Nephron (organoid): ENCODE results near the gene PSTPIP2.

Source experiments
- H3K27ac Mint-ChIP-seq, 3 experiments: 2 replicates each; pipeline ENCODE4 v1.8.0; 2020; ENCODE audit warnings: mixed read lengths in 3 of 3, mild to moderate bottlenecking in 2 of 3, moderate library complexity in 1 of 3
- H3K27me3 Mint-ChIP-seq: 2 replicates; pipeline ENCODE4 v1.8.0; 2021; ENCODE audit warnings: low read depth, mild to moderate bottlenecking, moderate library complexity, mixed read lengths
- H3K36me3 Mint-ChIP-seq: 2 replicates; pipeline ENCODE4 v1.8.0; 2020; ENCODE audit warnings: low read depth, mixed read lengths
- H3K4me1 Mint-ChIP-seq: 2 replicates; pipeline ENCODE4 v1.8.0; 2020; ENCODE audit warnings: mixed read lengths
- H3K4me3 Mint-ChIP-seq, 3 experiments: 2 replicates each; pipeline ENCODE4 v1.8.0; 2020; ENCODE audit warnings: mild to moderate bottlenecking in 3 of 3, mixed read lengths in 3 of 3, moderate library complexity in 2 of 3
- H3K9me3 Mint-ChIP-seq: 2 replicates; pipeline ENCODE4 v1.8.0; 2020; ENCODE audit warnings: mixed read lengths
- CTCF ChIP-seq, 3 experiments: fragments of 200-600 bp; sonication (generic); IDR thresholded peaks; one replicate each; pipeline ENCODE4 v1.5.0; 2021; ENCODE audit warnings: antibody characterized with exemption in 3 of 3; ENCODE audit not compliant: unreplicated experiment in 3 of 3

PSTPIP2 gene

GRCh38 chr18:46067438-46068007 lies 4.5 kb downstream of the PSTPIP2 start:
- H3K36me3 Mint-ChIP-seq: no peaks in the 10 kb centered on the region
- no peak for TF ChIP-seq CTCF (IDR thresholded peaks at IDR 0.05; ENCODE audit: unreplicated experiment in 3 of 3)
- H3K4me3 Mint-ChIP-seq: no peak overlapping the region
- no peaks in the 10 kb centered on the region for H3K9me3 Mint-ChIP-seq
- H3K27me3 Mint-ChIP-seq: no peaks in the 10 kb centered on the region
- no peak overlapping the region for H3K27ac Mint-ChIP-seq
- H3K4me1 Mint-ChIP-seq: no peaks in the 10 kb centered on the region

- Mint-ChIP-seq H3K27ac (no peak overlapping the region), H3K9me3 (no peaks in the 10 kb centered on the region), H3K36me3 (no peaks in the 10 kb centered on the region), H3K4me1 (no peaks in the 10 kb centered on the region), H3K27me3 (no peaks in the 10 kb centered on the region), H3K4me3 (no peak overlapping the region)
- no peak for TF ChIP-seq CTCF (IDR thresholded peaks at IDR 0.05; ENCODE audit: unreplicated experiment in 3 of 3)
Measured at GRCh38 chr18:46062781-46063180, 9.3 kb downstream of the PSTPIP2 start.

- Mint-ChIP-seq H3K27ac (no peak overlapping the region), H3K9me3 (no peaks in the 10 kb centered on the region), H3K36me3 (no peaks in the 10 kb centered on the region), H3K4me1 (no peaks in the 10 kb centered on the region), H3K27me3 (no peaks in the 10 kb centered on the region), H3K4me3 (no peak overlapping the region)
- TF ChIP-seq CTCF (IDR thresholded peaks at IDR 0.05; ENCODE audit: unreplicated experiment in 3 of 3): no peak
Measured at GRCh38 chr18:46061796-46062195, 10.3 kb downstream of the PSTPIP2 start.

- H3K27me3 Mint-ChIP-seq: no peaks in the 10 kb centered on the region
- no peak overlapping the region for H3K27ac Mint-ChIP-seq
- H3K9me3 Mint-ChIP-seq: no peaks in the 10 kb centered on the region
- no peaks in the 10 kb centered on the region for H3K36me3 Mint-ChIP-seq
- no peaks in the 10 kb centered on the region for H3K4me1 Mint-ChIP-seq
- H3K4me3 Mint-ChIP-seq: no peak overlapping the region
- TF ChIP-seq CTCF (IDR thresholded peaks at IDR 0.05; ENCODE audit: unreplicated experiment in 3 of 3): no peak
Measured at GRCh38 chr18:46061387-46061786, 10.7 kb downstream of the PSTPIP2 start.

GRCh38 chr18:46060359-46060841 lies 11.7 kb downstream of the PSTPIP2 start:
- Mint-ChIP-seq H3K4me3 (no peak overlapping the region), H3K27me3 (no peaks in the 10 kb centered on the region), H3K36me3 (no peaks in the 10 kb centered on the region), H3K4me1 (no peaks in the 10 kb centered on the region), H3K27ac (no peak overlapping the region), H3K9me3 (no peaks in the 10 kb centered on the region)
- no peak for TF ChIP-seq CTCF (IDR thresholded peaks at IDR 0.05; ENCODE audit: unreplicated experiment in 3 of 3)

- Mint-ChIP-seq H3K4me1 (peaks cover 10% of the 10 kb centered on the region), H3K4me3 (no peak overlapping the region), H3K27ac (no peak overlapping the region), H3K9me3 (no peaks in the 10 kb centered on the region), H3K36me3 (no peaks in the 10 kb centered on the region), H3K27me3 (no peaks in the 10 kb centered on the region)
- TF ChIP-seq CTCF (IDR thresholded peaks at IDR 0.05; ENCODE audit: unreplicated experiment in 3 of 3): no peak
Measured at GRCh38 chr18:46055838-46056230, 16.2 kb downstream of the PSTPIP2 start.
